Forelimb muscle (tissue), 1 donor: ENCODE data around the gene USP30. TPM values are rescaled to one million over a fixed set of nuclear protein-coding genes. Genes with fewer than 3 reads are reported as not detected.
"Not testable (repeated sequence)": the region's sequence is repeated elsewhere in the genome, so short reads cannot be mapped to it uniquely, and the experiment has no call there.

Experiments
- DNase-seq: peaks from one replicate; pipeline ENCODE4 v3.0.0-alpha.2; 2013; ENCODE audit warnings: low read depth
- polyA plus RNA-seq: library from polyadenylated mRNA; unstranded; fragments of 120-200 nt; gene quantifications from one replicate; pipeline ENCODE4 v1.2.1, GENCODE V29; 2013; ENCODE audit not compliant: insufficient read length

Gene USP30, protein sequence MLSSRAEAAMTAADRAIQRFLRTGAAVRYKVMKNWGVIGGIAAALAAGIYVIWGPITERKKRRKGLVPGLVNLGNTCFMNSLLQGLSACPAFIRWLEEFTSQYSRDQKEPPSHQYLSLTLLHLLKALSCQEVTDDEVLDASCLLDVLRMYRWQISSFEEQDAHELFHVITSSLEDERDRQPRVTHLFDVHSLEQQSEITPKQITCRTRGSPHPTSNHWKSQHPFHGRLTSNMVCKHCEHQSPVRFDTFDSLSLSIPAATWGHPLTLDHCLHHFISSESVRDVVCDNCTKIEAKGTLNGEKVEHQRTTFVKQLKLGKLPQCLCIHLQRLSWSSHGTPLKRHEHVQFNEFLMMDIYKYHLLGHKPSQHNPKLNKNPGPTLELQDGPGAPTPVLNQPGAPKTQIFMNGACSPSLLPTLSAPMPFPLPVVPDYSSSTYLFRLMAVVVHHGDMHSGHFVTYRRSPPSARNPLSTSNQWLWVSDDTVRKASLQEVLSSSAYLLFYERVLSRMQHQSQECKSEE
- 12.7 TPM for polyA plus RNA-seq

DNA sequence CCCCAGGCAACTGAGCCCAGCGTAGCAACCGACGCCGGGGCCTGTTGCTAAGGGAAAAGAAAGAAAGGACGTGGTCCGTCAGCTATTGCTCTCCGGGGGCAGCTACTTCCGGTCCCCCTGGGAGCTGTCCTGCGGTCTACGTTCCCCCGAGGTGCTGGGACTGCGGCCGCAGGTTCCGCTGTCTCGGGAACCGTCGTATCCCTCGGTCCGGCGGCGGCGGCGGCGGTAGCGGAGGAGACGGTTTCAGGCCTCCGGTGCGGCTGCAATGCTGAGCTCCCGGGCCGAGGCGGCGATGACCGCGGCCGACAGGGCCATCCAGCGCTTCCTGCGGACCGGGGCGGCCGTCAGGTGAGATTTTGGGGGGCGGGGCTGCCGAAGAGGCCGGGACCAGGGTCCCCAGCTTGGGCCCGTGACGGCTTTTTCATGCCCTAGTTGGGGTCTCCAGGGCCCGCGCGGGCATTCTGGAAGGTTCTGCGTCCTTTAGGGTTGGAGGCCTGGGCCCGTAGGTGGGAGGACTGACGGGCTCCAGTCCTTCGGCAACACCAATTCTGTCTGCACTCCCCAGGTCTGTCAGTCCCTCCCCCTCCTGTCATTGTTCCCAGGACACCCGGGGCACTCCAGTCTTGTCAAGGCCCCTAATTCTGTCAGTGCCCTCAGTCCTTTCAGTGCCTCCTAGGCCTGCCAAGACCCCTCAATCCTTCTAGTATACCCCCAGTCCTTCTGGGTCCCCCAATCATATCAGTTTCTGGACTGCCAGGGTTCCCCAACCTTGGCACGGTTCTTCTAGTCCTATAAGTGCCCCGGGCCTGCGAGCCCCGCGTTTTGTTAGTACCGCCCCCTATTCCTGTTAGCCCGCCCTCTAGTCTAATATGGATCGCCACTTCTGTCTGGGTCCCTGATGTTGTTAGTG is at the start of gene USP30:
Gene USP30, plus strand, starts transcription at position 163 of the 910 bp plus-strand sequence. Its CDS starts 103 bp downstream, at position 266.
- DNase-seq, result peak; percentile 54

DNA sequence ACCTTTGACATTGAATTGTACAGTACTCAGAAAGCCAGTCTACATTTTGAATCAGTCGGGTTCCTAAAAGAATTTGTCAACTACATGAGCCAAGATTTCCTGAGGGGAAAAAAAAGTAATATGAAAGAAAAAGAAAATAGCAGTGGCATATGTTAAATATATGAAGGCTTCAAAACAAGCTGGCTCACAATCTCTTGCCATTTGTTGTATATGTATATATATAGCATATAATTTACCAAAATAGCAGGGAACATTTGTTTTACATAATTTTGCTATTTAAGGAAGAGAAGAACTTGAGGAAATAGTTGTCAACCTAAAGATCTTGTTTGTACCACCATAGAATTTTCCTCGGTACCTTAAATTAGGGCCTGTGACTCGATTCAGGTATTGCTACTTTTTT is 48.4 kb upstream of the USP30 start:
- DNase-seq, result no peak

DNA sequence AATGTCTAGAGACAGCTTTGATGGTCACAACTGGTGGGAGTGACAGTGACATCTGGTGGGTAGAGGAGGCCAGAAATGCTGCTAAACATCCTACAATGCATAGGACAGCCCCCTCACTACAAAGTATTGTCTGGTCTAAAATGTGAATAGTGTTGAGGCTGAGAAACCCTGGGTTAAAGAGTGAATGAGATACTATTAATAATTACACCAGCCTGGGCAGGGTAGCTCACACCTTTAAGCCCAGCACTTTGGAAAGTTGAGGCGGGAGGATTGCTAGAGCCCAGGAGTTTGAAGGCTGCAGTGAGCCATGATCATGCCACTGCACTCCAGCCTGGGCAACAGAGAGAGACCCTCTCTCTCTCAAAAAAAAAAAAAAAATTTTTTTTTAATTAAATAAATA is 42.6 kb upstream of the USP30 start:
- DNase-seq, result no peak

DNA sequence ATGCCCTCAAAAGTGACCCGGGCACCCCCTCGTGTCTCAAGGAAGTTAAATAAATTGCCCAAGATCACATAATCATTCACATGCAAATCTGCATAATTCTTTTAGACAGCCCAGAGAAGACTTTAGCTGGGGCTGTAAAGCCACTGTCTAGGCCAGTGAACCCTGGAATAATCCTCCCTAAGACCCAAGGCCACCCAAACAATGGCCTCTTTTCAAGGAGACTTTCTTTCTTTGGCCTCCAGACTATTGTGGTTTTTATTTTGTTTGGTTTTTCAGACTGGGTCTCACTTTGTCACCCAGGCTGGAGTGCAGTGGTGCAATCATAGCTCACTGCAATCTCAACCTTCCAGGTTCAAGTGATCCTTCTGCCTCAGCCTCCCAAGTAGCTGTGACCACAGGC is 42.1 kb upstream of the USP30 start:
- DNase-seq, result no peak

DNA sequence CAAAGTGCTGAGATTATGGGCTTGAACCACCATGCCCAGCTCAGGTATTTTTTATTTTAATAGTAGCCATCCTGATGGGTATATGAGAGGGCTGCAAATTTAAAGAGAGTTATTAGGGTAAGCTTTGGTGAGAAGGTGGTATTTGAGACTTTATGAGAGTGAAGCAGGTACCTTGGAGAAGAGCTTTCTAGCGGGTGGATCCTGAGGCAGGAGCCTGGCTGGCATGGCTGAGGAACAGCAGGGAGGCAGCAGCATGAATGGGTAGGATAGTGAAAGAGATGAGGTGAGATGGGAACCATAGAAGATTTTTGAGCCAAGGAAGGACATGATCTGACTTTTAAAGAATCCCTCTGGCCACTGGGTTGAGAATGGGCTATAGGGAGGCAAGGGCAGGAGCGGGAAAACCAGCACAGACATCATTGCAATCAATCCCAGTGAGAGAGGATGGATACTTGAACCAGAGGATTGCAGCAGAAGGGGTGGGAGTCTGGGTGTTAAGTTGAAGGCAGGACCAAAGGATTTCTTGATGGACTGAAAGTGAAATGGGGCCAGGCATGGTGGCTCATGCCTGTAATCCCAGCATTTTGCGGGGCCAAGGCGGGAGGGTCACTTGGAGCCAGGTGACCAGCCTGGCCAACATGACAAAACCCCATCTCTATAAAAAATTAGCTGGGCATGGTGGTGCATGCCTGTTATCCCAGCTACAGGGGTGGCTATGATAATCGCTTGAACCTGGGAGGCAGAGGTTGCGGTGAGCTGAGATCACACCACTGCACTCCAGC is 37.2 kb upstream of the USP30 start:
- DNase-seq, result no peak

DNA sequence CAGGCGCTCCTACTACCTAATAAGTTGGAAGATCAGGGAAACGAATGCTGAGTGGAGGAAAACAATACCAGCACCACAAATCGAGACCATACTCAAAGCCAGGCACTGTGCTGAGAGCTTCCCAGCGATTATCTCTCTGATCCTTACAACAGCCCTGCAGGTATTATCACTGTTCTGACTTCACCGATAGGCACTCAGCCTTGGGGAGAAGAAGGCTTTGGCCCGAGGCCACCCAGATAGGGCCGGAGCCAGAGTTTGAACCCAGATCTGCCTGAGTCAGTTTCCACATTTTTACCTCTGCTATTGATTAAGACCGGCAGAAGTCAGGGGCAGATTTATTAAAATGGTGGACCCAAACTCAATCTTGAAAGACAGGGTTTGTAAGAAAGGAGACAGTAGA is 36.4 kb upstream of the USP30 start:
- DNase-seq, result no peak

DNA sequence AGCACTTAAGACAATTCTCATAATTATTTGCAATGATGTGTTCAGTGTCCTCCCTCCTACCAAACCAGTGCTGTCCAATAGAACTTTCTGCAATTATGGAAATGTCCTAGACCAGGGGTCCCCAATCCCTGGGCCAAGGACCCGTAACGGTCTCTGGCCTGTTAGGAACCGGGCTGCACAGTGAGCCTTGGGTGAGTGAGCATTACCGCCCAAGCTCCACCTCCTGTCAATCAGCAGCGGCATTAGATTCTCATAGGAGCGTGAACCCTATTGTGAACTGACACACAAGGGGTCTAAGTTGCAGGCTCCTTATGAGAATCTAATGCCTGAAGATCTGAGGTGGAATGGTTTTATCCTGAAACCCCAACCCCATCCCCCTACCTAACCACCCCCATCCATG is 35.4 kb upstream of the USP30 start:
- no peak for DNase-seq

DNA sequence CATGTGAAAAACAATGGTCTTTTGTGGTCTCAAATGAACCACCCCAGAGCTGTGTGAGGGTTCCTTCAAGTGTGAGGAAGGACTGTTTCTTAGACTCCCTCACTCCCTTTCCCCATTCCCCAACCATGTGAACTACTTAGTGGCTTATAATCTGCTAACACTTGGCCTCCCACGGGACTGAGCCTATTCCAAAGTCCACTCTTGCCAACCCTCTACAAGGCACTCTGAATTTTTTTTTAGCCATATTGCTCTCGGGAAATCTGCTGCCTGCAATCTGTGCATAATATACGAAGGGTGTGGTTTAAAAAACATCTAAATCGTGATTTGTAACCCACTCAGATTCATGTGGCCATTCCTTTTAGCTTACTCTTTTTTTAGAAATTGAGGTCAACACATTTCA is 34.1 kb upstream of the USP30 start:
- DNase-seq, result no peak

DNA sequence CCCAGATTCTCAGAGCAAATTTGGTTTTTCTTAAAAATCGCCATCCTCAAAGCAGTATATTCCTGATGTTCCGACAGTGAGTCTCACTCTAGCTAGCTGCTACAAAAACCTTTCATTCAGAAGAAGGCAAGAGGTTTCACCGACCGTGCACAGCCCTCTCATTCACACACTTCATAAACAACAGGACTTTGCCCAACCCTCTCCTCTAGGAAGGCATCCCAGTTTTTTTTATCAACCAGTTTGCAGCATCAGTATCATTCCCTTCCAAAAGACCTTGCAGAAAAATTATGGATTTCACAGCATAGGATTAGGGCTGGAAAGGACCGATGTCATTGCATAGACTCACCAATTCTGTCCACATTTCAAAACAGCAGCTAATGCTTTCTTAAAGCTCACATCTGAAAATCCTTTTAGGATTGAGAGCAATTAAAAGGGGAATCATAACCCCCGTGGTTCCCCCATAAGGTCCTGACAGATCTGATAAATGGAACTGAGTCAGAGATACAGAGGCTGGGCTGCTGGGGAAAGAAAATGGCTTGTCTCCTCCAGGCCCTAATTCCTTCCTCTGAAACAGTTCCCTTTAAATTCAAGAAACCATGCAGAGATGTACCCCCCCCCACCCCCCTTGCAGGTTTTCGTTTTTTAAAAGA is 32.1 kb upstream of the USP30 start:
- no peak for DNase-seq

DNA sequence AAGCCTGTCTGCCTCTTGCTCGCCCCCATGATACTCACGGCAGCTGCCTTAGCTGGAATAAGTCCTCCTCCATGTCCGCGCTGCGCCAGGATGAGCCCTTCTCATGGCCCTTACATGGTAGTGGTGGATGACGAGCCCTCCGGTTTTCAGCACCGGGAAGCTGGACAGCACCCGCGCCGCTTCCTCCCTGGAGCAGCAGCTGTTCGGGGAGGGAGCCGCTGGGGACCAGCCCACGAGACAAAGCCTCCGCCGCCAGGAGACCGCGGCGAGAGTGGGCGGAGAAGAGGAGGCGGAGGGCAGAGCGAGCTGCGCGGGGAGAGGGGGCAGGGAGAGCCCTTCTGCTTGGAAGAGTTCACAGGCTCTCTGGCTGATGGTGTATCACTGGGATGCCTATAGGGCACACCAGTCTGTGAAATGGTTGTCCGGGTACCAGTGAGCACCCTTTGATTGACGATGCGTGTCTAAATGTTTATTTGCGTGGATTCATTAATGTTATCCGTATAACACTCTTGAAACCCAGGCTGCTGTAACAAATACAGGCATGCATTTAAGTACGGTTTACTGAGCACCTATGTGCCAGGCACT is 31.5 kb upstream of the USP30 start, which contains the start of gene SVOP:
Gene SVOP, minus strand, starts transcription at position 273 of the 585 bp plus-strand sequence. Its CDS starts 200 bp downstream, at position 73.
- peak; percentile 29 for DNase-seq

DNA sequence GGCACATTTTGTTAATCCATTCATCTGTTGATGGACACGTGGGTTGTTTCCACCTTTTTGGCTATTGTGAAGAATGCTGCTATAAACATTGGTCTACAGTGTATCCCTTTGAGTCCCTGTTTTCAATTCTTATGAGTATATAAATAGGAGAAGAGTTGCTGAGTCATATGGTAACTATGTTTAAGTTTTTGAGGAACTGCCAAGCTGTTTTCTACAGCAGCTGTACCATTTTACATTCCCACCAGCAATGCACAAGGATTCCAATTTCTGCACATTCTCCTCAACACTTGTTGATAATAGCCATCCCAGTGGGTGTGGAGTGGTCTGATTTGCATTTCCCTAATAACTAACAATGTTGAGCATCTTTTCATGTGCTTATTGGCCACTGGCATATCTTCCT is 24.6 kb upstream of the USP30 start:
- no peak for DNase-seq

DNA sequence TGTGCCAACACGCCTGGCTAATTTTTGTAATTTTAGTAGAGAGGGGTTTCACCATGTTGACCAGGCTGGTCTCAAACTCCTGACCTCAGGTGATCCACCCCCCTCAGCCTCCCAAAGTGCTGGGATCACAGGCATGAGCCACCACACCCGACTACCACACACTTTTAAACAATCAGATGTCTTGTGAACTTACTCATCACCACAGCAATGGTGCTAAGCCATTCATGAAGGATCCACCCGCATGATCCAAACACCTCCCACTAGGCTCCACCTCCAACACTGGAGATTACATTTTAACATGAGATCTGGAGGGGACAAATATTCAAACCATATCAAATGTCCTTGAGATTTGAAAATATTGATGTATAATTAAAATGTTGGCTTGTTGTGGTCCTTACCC is 23.8 kb upstream of the USP30 start:
- DNase-seq, result not testable (repeated sequence)

DNA sequence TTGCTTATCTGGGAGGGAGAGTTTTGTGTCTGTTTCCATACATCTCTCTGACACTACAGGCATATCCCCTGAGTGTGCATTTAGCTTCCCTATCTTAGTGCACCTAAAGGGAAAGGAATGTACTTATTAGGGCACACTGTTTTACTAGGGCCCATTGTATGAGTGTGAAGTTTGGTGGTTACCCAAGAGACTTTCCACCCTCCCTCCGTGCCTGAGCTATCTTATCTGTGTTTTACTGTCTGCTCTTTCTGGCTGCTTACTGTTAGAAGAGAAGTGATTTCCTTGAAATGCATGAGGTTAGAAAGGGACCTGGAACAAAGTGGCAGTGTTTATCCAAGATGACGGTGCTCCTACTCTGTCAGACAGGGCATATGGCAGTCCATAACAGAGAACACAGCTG is 23.0 kb upstream of the USP30 start:
- DNase-seq, result no peak

DNA sequence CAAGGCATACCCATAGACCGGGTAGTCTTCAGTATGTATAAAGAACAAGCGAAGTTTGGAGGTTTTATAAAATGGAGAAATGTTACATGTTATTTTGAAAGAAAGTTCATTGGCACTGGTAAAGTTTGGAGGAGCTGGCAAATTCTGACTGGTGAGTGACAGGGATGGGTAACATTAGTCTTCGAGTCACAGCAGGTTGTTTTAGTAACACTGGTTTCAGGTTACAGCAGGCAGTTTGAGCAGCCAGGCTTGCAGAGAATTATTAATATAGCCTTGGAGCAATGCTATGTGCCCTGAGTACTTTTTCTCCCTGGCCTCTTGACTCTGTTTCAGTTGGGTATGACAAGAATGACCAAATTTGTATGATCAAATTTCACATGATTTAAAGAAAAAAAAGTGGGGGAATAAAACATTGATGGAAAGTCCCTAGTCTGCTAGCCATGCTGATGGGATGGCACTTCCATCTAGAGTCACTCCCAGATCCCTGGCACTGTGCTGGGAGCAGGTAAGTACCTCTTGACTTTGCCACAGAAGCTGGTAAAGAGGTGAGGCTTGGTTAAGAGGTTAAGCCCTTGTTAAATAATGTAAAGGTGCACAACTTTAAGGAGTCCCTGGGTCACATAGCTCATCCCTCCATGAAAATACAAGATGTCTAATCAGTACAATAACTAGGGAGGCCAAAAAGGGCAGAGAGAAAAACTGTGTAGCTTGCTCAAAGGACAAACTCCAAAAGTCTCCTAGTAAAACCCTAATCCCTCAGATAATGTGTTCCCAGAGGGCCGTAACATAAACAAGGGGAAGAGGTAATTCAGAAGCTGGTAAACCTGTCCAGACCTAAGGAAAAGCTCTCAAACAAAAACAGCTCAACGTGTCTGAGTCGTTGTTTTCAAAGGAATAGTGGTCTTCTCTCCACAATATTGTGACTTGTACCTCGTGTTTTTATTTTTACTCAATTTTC is 18.9 kb upstream of the USP30 start:
- no peak for DNase-seq

DNA sequence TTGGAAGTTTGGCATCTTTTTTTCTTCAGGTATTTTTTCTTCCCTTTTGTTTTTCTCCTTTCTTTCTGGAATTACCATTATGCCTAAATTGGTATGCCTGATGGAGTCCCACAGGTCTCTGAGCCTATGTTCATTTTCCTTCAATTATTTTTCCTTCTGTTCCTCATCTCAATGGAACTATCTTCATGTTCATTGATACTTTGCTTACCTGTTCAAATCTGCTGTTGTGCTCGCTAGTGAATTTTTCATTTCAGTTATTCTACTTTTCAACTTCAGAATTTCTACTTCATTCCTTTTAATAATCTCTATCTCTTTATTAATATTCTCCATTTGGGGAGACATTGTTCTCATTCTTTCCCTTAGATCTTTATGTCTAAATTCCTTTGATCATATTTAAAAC is 15.4 kb upstream of the USP30 start:
- DNase-seq, result no peak

DNA sequence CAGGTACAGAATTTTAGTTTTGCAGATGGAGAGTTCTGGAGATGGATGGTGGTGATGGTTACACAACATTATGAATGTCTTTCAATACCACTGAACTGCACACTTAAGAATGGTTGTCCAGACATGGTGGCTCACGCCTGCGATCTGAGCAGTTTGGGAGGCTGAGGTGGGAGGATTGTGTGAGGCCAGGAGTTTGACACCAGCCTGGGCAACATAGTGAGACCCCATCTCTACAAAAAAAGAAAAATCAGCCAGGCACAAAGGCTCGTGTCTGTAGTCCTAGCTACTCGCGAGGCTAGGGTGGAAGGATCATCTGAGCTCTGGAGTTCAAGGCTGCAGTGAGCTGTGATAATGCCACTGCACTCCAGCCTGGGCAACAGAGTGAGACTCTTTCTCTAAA is 8.1 kb upstream of the USP30 start:
- no peak for DNase-seq

DNA sequence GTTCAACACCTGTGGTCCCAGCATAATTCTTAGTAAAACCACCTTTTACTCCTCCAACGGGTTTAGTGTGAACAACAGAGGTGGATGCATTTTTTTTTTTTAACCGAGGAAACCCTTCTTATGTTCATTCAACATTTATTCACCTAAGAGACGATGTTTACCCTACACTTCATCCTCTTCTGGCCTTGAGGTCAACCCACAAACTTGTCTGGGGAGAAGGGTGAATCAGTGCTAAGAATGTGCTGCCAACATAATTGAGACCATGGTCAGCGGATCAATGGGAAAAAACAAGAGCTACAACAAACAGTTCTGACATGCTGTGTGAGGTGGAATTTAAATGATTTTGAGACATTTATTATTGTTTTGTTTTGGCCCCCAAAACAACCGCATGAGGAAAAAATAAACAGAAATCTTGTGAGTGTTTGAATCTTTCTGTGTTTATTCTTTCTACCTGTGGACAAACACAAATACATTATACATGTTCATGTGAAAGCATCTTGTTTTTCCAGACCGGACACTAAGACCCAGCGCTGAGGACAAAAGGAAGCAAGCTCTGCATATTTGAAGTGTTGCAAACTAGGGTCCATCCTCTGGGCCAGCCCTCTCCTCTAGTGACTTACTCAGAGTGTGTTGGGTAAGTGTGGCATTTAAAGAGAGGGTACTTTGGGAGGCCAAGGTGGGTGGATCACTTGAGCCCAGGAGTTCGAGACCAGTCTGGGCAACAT is 5.1 kb upstream of the USP30 start:
- no peak for DNase-seq

DNA sequence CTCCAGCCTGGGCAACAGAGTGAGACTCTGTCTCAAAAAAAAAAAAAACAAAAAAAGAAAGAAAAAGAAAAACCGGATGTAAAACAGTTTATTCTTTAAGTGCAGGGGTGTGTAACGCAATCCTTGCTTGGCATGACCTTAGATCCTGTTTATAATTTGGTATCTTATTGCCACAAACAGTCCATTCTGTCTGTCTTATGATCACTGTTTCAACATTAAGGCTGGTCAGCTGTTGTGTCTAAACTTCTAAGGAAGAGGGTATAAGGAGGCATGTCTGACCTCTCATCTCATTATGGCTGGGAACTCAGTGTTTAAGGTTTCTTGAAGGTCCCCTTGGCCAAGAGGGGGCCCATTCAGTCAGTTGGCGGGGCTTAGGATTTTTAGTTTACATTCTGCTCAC is 3.7 kb upstream of the USP30 start:
- DNase-seq, result not testable (repeated sequence)

DNA sequence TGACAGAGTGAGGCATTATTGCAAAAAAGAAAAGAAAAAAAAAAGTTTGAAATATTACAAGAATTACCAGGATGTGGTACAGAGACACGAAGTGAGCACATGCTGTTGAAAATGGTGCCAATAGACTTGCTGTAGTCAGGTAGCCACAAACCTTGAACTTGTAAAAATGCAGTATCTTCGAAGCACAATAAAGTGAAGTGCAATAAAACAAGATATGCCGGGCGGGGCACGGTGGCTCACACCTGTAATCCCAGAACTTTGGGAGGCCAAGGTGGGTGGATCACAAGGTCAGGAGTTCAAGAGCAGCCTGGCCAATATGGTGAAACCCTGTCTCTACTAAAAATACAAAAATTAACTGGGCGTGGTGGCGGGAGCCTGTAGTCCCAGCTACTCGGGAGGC is 2.6 kb upstream of the USP30 start:
- DNase-seq, result not testable (repeated sequence)
